KMS-11 (cell line): Measurements from ENCODE around the gene RFXAP.

Source experiments
- H2AFZ ChIP-seq: fragments of 200-600 bp; sonication (generic); 2 replicates; pipeline ENCODE4 v1.6.1; 2016; ENCODE audit warnings: antibody characterized with exemption, mixed run types, low read depth
- H3K27ac ChIP-seq: fragments of 200-600 bp; sonication (generic); 2 replicates; pipeline ENCODE4 v1.6.1; 2016; ENCODE audit warnings: mild to moderate bottlenecking, mixed run types
- H3K27me3 ChIP-seq: fragments of 200-600 bp; sonication (generic); 2 replicates; pipeline ENCODE4 v1.6.1; 2017; ENCODE audit warnings: mild to moderate bottlenecking, low read depth, mixed run types, moderate library complexity; ENCODE audit not compliant: insufficient read depth
- H3K36me3 ChIP-seq: fragments of 200-600 bp; sonication (generic); 2 replicates; pipeline ENCODE4 v1.6.1; 2017; ENCODE audit warnings: mild to moderate bottlenecking, mixed run types; ENCODE audit not compliant: insufficient read depth
- H3K4me1 ChIP-seq: fragments of 200-600 bp; sonication (generic); 2 replicates; pipeline ENCODE4 v1.6.1; 2016; ENCODE audit warnings: mild to moderate bottlenecking, low read depth, mixed run types; ENCODE audit not compliant: poor library complexity, severe bottlenecking
- H3K4me2 ChIP-seq: fragments of 200-600 bp; sonication (generic); 2 replicates; pipeline ENCODE4 v1.7.0; 2016; ENCODE audit warnings: mild to moderate bottlenecking, mixed run types
- H3K4me3 ChIP-seq: fragments of 200-600 bp; sonication (generic); IDR thresholded peaks from 2 replicates; pipeline ENCODE4 v1.6.1; 2017; ENCODE audit warnings: low read depth, low read length, mixed read lengths; ENCODE audit not compliant: insufficient read depth
- H3K79me2 ChIP-seq: fragments of 200-600 bp; sonication (generic); 2 replicates; pipeline ENCODE4 v1.6.1; 2016; ENCODE audit warnings: low read depth, mixed run types; ENCODE audit not compliant: insufficient read depth
- H3K9ac ChIP-seq: fragments of 200-600 bp; sonication (generic); 2 replicates; pipeline ENCODE4 v1.6.1; 2016; ENCODE audit warnings: mild to moderate bottlenecking, mixed run types
- H4K20me1 ChIP-seq: fragments of 200-600 bp; sonication (generic); 2 replicates; pipeline ENCODE4 v1.6.1; 2016; ENCODE audit warnings: mild to moderate bottlenecking, mixed run types; ENCODE audit not compliant: insufficient read depth
- TF ChIP-seq, protein P1 (sequence below): fragments of 200-600 bp; sonication (generic); conservative IDR thresholded peaks from 2 replicates; pipeline ENCODE4 v1.6.1; 2017; ENCODE audit warnings: low read depth, mild to moderate bottlenecking, antibody characterized with exemption, low read length, moderate library complexity, mixed read lengths

Gene RFXAP

DNA sequence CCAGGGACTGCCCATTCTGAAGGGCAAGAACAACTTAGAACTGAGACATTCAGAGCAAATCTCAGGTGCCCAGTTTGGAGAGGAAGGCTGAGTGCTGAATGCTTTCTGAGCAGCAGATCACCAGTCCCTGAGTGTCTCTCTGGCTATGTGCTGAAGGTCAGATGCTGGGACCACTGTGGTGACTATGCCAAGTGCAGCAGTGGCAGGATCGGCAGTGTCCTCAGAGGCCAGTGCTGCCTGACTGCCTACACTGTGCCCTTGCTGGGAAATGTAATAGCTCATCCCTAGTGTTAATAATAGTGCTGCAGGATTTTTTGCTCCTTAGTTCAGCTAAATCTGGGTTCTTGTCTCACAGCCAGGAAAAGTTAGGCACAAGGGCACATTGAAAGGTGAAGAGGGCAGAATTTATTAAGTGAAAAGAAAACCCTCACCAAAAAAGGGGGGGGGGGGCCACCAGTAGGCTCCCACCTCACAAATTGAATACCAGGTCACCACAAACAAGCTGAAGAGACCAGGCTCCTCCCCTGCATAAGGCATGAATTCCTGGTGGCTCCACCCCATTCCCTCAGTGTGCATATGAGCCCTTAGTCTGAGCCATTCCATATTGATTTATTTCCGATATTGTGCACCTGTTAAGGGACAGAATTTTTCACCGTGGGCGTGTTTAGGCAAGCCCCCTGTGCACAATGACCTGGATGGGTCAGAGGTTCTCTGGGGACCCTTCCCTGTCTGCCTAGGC, 18.5 kb downstream of the RFXAP start:
- no peak overlapping the region for H3K4me2 ChIP-seq
- H3K27ac ChIP-seq = no peak overlapping the region
- TF ChIP-seq, protein P1, sequence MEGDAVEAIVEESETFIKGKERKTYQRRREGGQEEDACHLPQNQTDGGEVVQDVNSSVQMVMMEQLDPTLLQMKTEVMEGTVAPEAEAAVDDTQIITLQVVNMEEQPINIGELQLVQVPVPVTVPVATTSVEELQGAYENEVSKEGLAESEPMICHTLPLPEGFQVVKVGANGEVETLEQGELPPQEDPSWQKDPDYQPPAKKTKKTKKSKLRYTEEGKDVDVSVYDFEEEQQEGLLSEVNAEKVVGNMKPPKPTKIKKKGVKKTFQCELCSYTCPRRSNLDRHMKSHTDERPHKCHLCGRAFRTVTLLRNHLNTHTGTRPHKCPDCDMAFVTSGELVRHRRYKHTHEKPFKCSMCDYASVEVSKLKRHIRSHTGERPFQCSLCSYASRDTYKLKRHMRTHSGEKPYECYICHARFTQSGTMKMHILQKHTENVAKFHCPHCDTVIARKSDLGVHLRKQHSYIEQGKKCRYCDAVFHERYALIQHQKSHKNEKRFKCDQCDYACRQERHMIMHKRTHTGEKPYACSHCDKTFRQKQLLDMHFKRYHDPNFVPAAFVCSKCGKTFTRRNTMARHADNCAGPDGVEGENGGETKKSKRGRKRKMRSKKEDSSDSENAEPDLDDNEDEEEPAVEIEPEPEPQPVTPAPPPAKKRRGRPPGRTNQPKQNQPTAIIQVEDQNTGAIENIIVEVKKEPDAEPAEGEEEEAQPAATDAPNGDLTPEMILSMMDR = no peak
- no peaks in the 10 kb centered on the region for H3K27me3 ChIP-seq
- no peak overlapping the region for H3K4me3 ChIP-seq
- no peaks in the 10 kb centered on the region for H3K79me2 ChIP-seq
- no peaks in the 10 kb centered on the region for H3K4me1 ChIP-seq
- H4K20me1 ChIP-seq = no peaks in the 10 kb centered on the region
- no peak overlapping the region for H2AFZ ChIP-seq
- no peak overlapping the region for H3K9ac ChIP-seq
- no peaks in the 10 kb centered on the region for H3K36me3 ChIP-seq

DNA sequence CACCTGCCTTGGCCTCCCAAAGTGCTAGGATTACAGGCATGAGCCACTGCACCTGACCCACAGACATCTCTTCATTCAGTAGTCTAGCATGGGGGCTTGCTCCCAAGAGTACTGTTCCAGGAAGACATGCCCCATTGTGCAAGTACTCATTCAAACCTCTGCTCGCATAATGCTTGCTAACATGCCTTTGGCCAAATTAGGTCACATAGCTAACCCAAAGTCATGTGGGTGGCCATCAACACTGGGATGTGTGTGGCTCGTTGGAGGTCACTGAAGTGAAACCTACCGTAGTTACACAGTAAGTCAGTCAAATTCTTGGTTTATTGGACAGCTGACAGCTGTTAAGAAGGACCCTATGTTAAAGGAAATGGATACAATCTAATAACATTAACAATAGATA, 20.3 kb downstream of the RFXAP start:
- no peak overlapping the region for H3K4me3 ChIP-seq
- H3K27me3 ChIP-seq = no peaks in the 10 kb centered on the region
- TF ChIP-seq, protein P1 = no peak
- no peak overlapping the region for H3K9ac ChIP-seq
- no peaks in the 10 kb centered on the region for H3K4me1 ChIP-seq
- no peak overlapping the region for H3K27ac ChIP-seq
- H4K20me1 ChIP-seq = no peaks in the 10 kb centered on the region
- no peak overlapping the region for H3K4me2 ChIP-seq
- H3K36me3 ChIP-seq = no peaks in the 10 kb centered on the region
- no peaks in the 10 kb centered on the region for H3K79me2 ChIP-seq
- no peak overlapping the region for H2AFZ ChIP-seq

DNA sequence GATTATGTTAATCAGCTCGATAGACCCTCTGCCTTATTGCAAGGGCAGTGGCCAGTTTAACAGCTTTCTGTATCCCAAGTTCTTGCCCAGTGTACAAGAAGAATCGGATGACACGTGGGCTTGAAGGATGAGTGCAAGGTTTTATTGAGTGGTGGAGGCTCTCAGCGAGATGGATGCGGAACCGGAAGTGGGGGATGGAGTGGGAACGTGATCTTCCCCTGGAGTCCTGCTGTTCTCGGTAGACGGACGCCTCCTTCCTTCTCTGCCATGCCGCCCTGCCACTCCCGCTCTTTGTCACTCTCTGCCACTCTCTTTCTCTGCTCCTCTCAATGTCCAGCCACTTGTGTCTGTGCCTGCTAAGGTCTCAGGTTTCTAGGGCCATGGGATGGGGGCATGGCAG, 21.0 kb downstream of the RFXAP start:
- no peak overlapping the region for H3K4me2 ChIP-seq

GRCh38 chr13:36840718-36841250, 21.8 kb downstream of the RFXAP start:
- H3K27me3 ChIP-seq = no peaks in the 10 kb centered on the region
- no peak overlapping the region for H3K4me2 ChIP-seq
- H3K79me2 ChIP-seq = no peaks in the 10 kb centered on the region
- no peaks in the 10 kb centered on the region for H3K4me1 ChIP-seq
- H3K36me3 ChIP-seq = no peaks in the 10 kb centered on the region
- TF ChIP-seq, protein P1 = no peak
- no peaks in the 10 kb centered on the region for H4K20me1 ChIP-seq
- H3K4me3 ChIP-seq = no peak overlapping the region
- no peak overlapping the region for H3K27ac ChIP-seq
- H2AFZ ChIP-seq = no peak overlapping the region
- H3K9ac ChIP-seq = no peak overlapping the region

More for the DNA sequence above, 21.0 kb downstream of the RFXAP start:
- Histone ChIP-seq H3K36me3 (no peaks in the 10 kb centered on the region), H3K27me3 (no peaks in the 10 kb centered on the region), H3K79me2 (no peaks in the 10 kb centered on the region), H4K20me1 (no peaks in the 10 kb centered on the region), H3K9ac (no peak overlapping the region), H2AFZ (no peak overlapping the region), H3K4me3 (no peak overlapping the region), H3K27ac (no peak overlapping the region), H3K4me1 (no peaks in the 10 kb centered on the region)
- TF ChIP-seq, protein P1 = no peak
